ENCODE results near the gene EID2. TPM values are rescaled to one million over a fixed set of nuclear protein-coding genes. Genes with fewer than 3 reads are reported as not detected.

Gene EID2
- total RNA-seq, 2 experiments from 2014 or later: 17.3 to 22.9 TPM

- H3K9me2 ChIP-seq (ENCODE audit: insufficient read depth, low read length): no peaks in the 10 kb centered on the region
- no peak for DNase-seq (ENCODE audit: low spot score)
- H3K4me1 ChIP-seq (ENCODE audit: insufficient read depth, low read length, poor library complexity, severe bottlenecking): peaks cover 10% of the 10 kb centered on the region
- POLR2A ChIA-PET: no interaction called here
- no peak overlapping the region for H2AFZ ChIP-seq (ENCODE audit: low read length)
- H3K27ac ChIP-seq (ENCODE audit: low read depth, low read length, poor library complexity, severe bottlenecking): no peak overlapping the region
- no peak for TF ChIP-seq EZH2phosphoT487 (IDR thresholded peaks at IDR 0.05; ENCODE audit: borderline replicate concordance, low read depth, low read length)
- no peak for TF ChIP-seq CTCF (conservative IDR thresholded peaks at IDR 0.05; ENCODE audit: low read length)
- BruUV-seq (replicated peaks): no TSS peak
- no peaks in the 10 kb centered on the region for H3K9me3 ChIP-seq (ENCODE audit: low read length)
- no peaks in the 10 kb centered on the region for H3K79me2 ChIP-seq (ENCODE audit: insufficient read depth, low read depth, low read length)
- H3K4me2 ChIP-seq (ENCODE audit: low read length): no peak overlapping the region
- H3K36me3 ChIP-seq (ENCODE audit: insufficient read depth, low read length): no peaks in the 10 kb centered on the region
- CTCF ChIA-PET (ENCODE audit: unreplicated experiment): no interaction called here
- H3K4me3 ChIP-seq (ENCODE audit: low read depth, low read length, poor library complexity, severe bottlenecking): no peak overlapping the region
- no peaks in the 10 kb centered on the region for H4K20me1 ChIP-seq (ENCODE audit: insufficient read depth, low read length)
- intact Hi-C loops (cut with micrococcal nuclease; ENCODE audit: unreplicated experiment): loop anchor here (10.0 kb wide), 1 partner anchor 215 kb away; no protein-coding TSS in a partner anchor
These were observed 10.2 kb upstream of the EID2 start for GRCh38 chr19:39550197-39550596.

DNA sequence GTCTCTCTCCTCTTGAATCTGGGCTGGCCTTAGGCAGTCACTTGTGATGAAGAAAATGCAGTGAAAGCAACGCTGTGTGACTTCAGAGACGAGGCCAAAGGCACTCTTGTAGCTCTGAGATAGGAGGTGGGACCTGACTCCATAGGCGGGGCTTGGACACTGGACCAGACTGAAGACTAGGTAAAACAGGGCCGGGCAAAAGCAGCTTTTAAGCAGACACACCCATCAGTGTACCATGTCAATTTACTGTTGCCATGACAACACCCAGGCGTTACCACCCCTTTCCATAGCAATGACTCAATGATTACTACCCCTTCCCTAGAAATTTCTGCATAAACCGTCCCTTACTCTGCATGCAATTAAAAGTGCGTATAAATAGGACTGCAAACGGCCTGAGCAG lies 6.6 kb upstream of the EID2 start:
- H3K79me2 ChIP-seq (ENCODE audit: insufficient read depth, low read depth, low read length): no peaks in the 10 kb centered on the region
- H3K4me1 ChIP-seq (ENCODE audit: insufficient read depth, low read length, poor library complexity, severe bottlenecking): peaks cover 15% of the 10 kb centered on the region
- no peaks in the 10 kb centered on the region for H4K20me1 ChIP-seq (ENCODE audit: insufficient read depth, low read length)
- intact Hi-C loops (cut with micrococcal nuclease; ENCODE audit: unreplicated experiment): no loop called here
- H3K9me3 ChIP-seq (ENCODE audit: low read length): no peaks in the 10 kb centered on the region
- TF ChIP-seq EZH2phosphoT487 (IDR thresholded peaks at IDR 0.05; ENCODE audit: borderline replicate concordance, low read depth, low read length) (no peak), CTCF (conservative IDR thresholded peaks at IDR 0.05; ENCODE audit: low read length) (no peak)
- DNase-seq (ENCODE audit: low spot score): no peak
- H3K36me3 ChIP-seq (ENCODE audit: insufficient read depth, low read length): no peaks in the 10 kb centered on the region
- H3K9me2 ChIP-seq (ENCODE audit: insufficient read depth, low read length): no peaks in the 10 kb centered on the region
- H2AFZ ChIP-seq (ENCODE audit: low read length): no peak overlapping the region
- no peak overlapping the region for H3K4me2 ChIP-seq (ENCODE audit: low read length)
- no TSS peak for BruUV-seq (replicated peaks)
- ChIA-PET CTCF (ENCODE audit: unreplicated experiment) (no interaction called here), POLR2A (no interaction called here)
- no peak overlapping the region for H3K4me3 ChIP-seq (ENCODE audit: low read depth, low read length, poor library complexity, severe bottlenecking)
- H3K27ac ChIP-seq (ENCODE audit: low read depth, low read length, poor library complexity, severe bottlenecking): no peak overlapping the region

- H3K79me2 ChIP-seq (ENCODE audit: insufficient read depth, low read depth, low read length): no peaks in the 10 kb centered on the region
- CTCF ChIA-PET (ENCODE audit: unreplicated experiment): no interaction called here
- H3K36me3 ChIP-seq (ENCODE audit: insufficient read depth, low read length): no peaks in the 10 kb centered on the region
- no peaks in the 10 kb centered on the region for H3K9me3 ChIP-seq (ENCODE audit: low read length)
- no TSS peak for BruUV-seq (replicated peaks)
- TF ChIP-seq CTCF (conservative IDR thresholded peaks at IDR 0.05; ENCODE audit: low read length) (no peak), EZH2phosphoT487 (IDR thresholded peaks at IDR 0.05; ENCODE audit: borderline replicate concordance, low read depth, low read length) (no peak)
- H3K4me2 ChIP-seq (ENCODE audit: low read length): no peak overlapping the region
- no peak overlapping the region for H3K27ac ChIP-seq (ENCODE audit: low read depth, low read length, poor library complexity, severe bottlenecking)
- no peak overlapping the region for H2AFZ ChIP-seq (ENCODE audit: low read length)
- POLR2A ChIA-PET: no interaction called here
- intact Hi-C loops (cut with micrococcal nuclease; ENCODE audit: unreplicated experiment): no loop called here
- no peak overlapping the region for H3K4me3 ChIP-seq (ENCODE audit: low read depth, low read length, poor library complexity, severe bottlenecking)
- DNase-seq (ENCODE audit: low spot score): no peak
- peaks cover 21% of the 10 kb centered on the region for H3K4me1 ChIP-seq (ENCODE audit: insufficient read depth, low read length, poor library complexity, severe bottlenecking)
- H3K9me2 ChIP-seq (ENCODE audit: insufficient read depth, low read length): no peaks in the 10 kb centered on the region
- no peaks in the 10 kb centered on the region for H4K20me1 ChIP-seq (ENCODE audit: insufficient read depth, low read length)
These were observed 5.0 kb upstream of the EID2 start for GRCh38 chr19:39544911-39545310.

Data from OCI-LY7 (cell line).